ENCODE results near the gene ATP11A.

ATP11A gene

GRCh38 chr13:112651750-112652511, 37.9 kb upstream of the ATP11A start:
- H3K4me1 ChIP-seq (ENCODE audit: control insufficient read depth, insufficient read depth, low read length): peaks cover 4% of the 10 kb centered on the region
- H3K36me3 ChIP-seq (ENCODE audit: control insufficient read depth, insufficient read depth, low read length): no peaks in the 10 kb centered on the region
- no peak overlapping the region for H3K4me3 ChIP-seq (ENCODE audit: insufficient read depth, low read depth, low read length)
- H3K27me3 ChIP-seq (ENCODE audit: control insufficient read depth, insufficient read depth, low read length, poor library complexity, severe bottlenecking): no peaks in the 10 kb centered on the region
- H3K9me3 ChIP-seq (ENCODE audit: control insufficient read depth, low read length): no peaks in the 10 kb centered on the region
- WGBS, 2 experiments: 87 to 93% methylated on average over 7 of the region's 7 CpGs
- no peak overlapping the region for H3K27ac ChIP-seq (ENCODE audit: insufficient read depth, low read depth, low read length, poor library complexity, severe bottlenecking)

GRCh38 chr13:112652512-112653070, 37.2 kb upstream of the ATP11A start:
- H3K27ac ChIP-seq (ENCODE audit: insufficient read depth, low read depth, low read length, poor library complexity, severe bottlenecking): no peak overlapping the region
- H3K27me3 ChIP-seq (ENCODE audit: control insufficient read depth, insufficient read depth, low read length, poor library complexity, severe bottlenecking): no peaks in the 10 kb centered on the region
- WGBS, 2 experiments: 85 to 89% methylated on average over 7 of the region's 7 CpGs
- H3K4me1 ChIP-seq (ENCODE audit: control insufficient read depth, insufficient read depth, low read length): peaks cover 4% of the 10 kb centered on the region
- H3K36me3 ChIP-seq (ENCODE audit: control insufficient read depth, insufficient read depth, low read length): no peaks in the 10 kb centered on the region
- H3K4me3 ChIP-seq (ENCODE audit: insufficient read depth, low read depth, low read length): no peak overlapping the region
- no peaks in the 10 kb centered on the region for H3K9me3 ChIP-seq (ENCODE audit: control insufficient read depth, low read length)

- Histone ChIP-seq H3K9me3 (ENCODE audit: control insufficient read depth, low read length) (no peaks in the 10 kb centered on the region), H3K27ac (ENCODE audit: insufficient read depth, low read depth, low read length, poor library complexity, severe bottlenecking) (no peak overlapping the region), H3K27me3 (ENCODE audit: control insufficient read depth, insufficient read depth, low read length, poor library complexity, severe bottlenecking) (no peaks in the 10 kb centered on the region), H3K4me3 (ENCODE audit: insufficient read depth, low read depth, low read length) (no peak overlapping the region), H3K36me3 (ENCODE audit: control insufficient read depth, insufficient read depth, low read length) (no peaks in the 10 kb centered on the region), H3K4me1 (ENCODE audit: control insufficient read depth, insufficient read depth, low read length) (peaks cover 4% of the 10 kb centered on the region)
- 75 to 77% methylated on average over 3 of the region's 3 CpGs for WGBS, 2 experiments
Observed at GRCh38 chr13:112653071-112653470, 36.8 kb upstream of the ATP11A start.

- Histone ChIP-seq H3K4me3 (ENCODE audit: insufficient read depth, low read depth, low read length) (no peak overlapping the region), H3K27me3 (ENCODE audit: control insufficient read depth, insufficient read depth, low read length, poor library complexity, severe bottlenecking) (no peaks in the 10 kb centered on the region), H3K27ac (ENCODE audit: insufficient read depth, low read depth, low read length, poor library complexity, severe bottlenecking) (no peak overlapping the region), H3K9me3 (ENCODE audit: control insufficient read depth, low read length) (no peaks in the 10 kb centered on the region), H3K36me3 (ENCODE audit: control insufficient read depth, insufficient read depth, low read length) (no peaks in the 10 kb centered on the region), H3K4me1 (ENCODE audit: control insufficient read depth, insufficient read depth, low read length) (peaks cover 4% of the 10 kb centered on the region)
- 66 to 69% methylated on average over 5 of the region's 5 CpGs for WGBS, 2 experiments
Observed at GRCh38 chr13:112655913-112656312, 33.9 kb upstream of the ATP11A start.

- Histone ChIP-seq H3K9me3 (ENCODE audit: control insufficient read depth, low read length) (no peaks in the 10 kb centered on the region), H3K27ac (ENCODE audit: insufficient read depth, low read depth, low read length, poor library complexity, severe bottlenecking) (no peak overlapping the region)
- WGBS, 2 experiments: 82 to 87% methylated on average over 14 of the region's 14 CpGs
Observed at GRCh38 chr13:112657850-112658445, 31.9 kb upstream of the ATP11A start.

GRCh38 chr13:112658808-112659207, 31.0 kb upstream of the ATP11A start:
- H3K4me3 ChIP-seq (ENCODE audit: insufficient read depth, low read depth, low read length): no peak overlapping the region
- H3K36me3 ChIP-seq (ENCODE audit: control insufficient read depth, insufficient read depth, low read length): no peaks in the 10 kb centered on the region
- H3K27me3 ChIP-seq (ENCODE audit: control insufficient read depth, insufficient read depth, low read length, poor library complexity, severe bottlenecking): no peaks in the 10 kb centered on the region
- H3K27ac ChIP-seq (ENCODE audit: insufficient read depth, low read depth, low read length, poor library complexity, severe bottlenecking): no peak overlapping the region
- no peaks in the 10 kb centered on the region for H3K9me3 ChIP-seq (ENCODE audit: control insufficient read depth, low read length)
- WGBS, 2 experiments: 14 to 21% methylated on average over 1 of the region's 1 CpG
- H3K4me1 ChIP-seq (ENCODE audit: control insufficient read depth, insufficient read depth, low read length): no peaks in the 10 kb centered on the region

More at GRCh38 chr13:112657850-112658445, 31.9 kb upstream of the ATP11A start:
- Histone ChIP-seq H3K36me3 (ENCODE audit: control insufficient read depth, insufficient read depth, low read length) (no peaks in the 10 kb centered on the region), H3K4me1 (ENCODE audit: control insufficient read depth, insufficient read depth, low read length) (no peaks in the 10 kb centered on the region), H3K4me3 (ENCODE audit: insufficient read depth, low read depth, low read length) (no peak overlapping the region), H3K27me3 (ENCODE audit: control insufficient read depth, insufficient read depth, low read length, poor library complexity, severe bottlenecking) (no peaks in the 10 kb centered on the region)

GRCh38 chr13:112661291-112661690, 28.5 kb upstream of the ATP11A start:
- H3K27ac ChIP-seq (ENCODE audit: insufficient read depth, low read depth, low read length, poor library complexity, severe bottlenecking): no peak overlapping the region
- H3K36me3 ChIP-seq (ENCODE audit: control insufficient read depth, insufficient read depth, low read length): no peaks in the 10 kb centered on the region
- H3K4me1 ChIP-seq (ENCODE audit: control insufficient read depth, insufficient read depth, low read length): no peaks in the 10 kb centered on the region
- no peak overlapping the region for H3K4me3 ChIP-seq (ENCODE audit: insufficient read depth, low read depth, low read length)
- H3K9me3 ChIP-seq (ENCODE audit: control insufficient read depth, low read length): no peaks in the 10 kb centered on the region
- no peaks in the 10 kb centered on the region for H3K27me3 ChIP-seq (ENCODE audit: control insufficient read depth, insufficient read depth, low read length, poor library complexity, severe bottlenecking)
- WGBS, 2 experiments: 67% methylated on average over 1 of the region's 2 CpGs; no CpG with 5 or more reads in 1 of the 2 experiments

- H3K4me1 ChIP-seq (ENCODE audit: control insufficient read depth, insufficient read depth, low read length): no peaks in the 10 kb centered on the region
- 92 to 93% methylated on average over 22 of the region's 22 CpGs for WGBS, 2 experiments
Observed at GRCh38 chr13:112664501-112665203, 25.2 kb upstream of the ATP11A start.

GRCh38 chr13:112668924-112669323, 20.9 kb upstream of the ATP11A start:
- Histone ChIP-seq H3K27me3 (ENCODE audit: control insufficient read depth, insufficient read depth, low read length, poor library complexity, severe bottlenecking) (no peaks in the 10 kb centered on the region), H3K36me3 (ENCODE audit: control insufficient read depth, insufficient read depth, low read length) (no peaks in the 10 kb centered on the region), H3K4me1 (ENCODE audit: control insufficient read depth, insufficient read depth, low read length) (no peaks in the 10 kb centered on the region), H3K9me3 (ENCODE audit: control insufficient read depth, low read length) (no peaks in the 10 kb centered on the region), H3K4me3 (ENCODE audit: insufficient read depth, low read depth, low read length) (no peak overlapping the region), H3K27ac (ENCODE audit: insufficient read depth, low read depth, low read length, poor library complexity, severe bottlenecking) (no peak overlapping the region)
- WGBS, 2 experiments: 69 to 72% methylated on average over 13 of the region's 13 CpGs

More at GRCh38 chr13:112664501-112665203, 25.2 kb upstream of the ATP11A start:
- Histone ChIP-seq H3K27ac (ENCODE audit: insufficient read depth, low read depth, low read length, poor library complexity, severe bottlenecking) (no peak overlapping the region), H3K36me3 (ENCODE audit: control insufficient read depth, insufficient read depth, low read length) (no peaks in the 10 kb centered on the region), H3K4me3 (ENCODE audit: insufficient read depth, low read depth, low read length) (no peak overlapping the region), H3K9me3 (ENCODE audit: control insufficient read depth, low read length) (no peaks in the 10 kb centered on the region), H3K27me3 (ENCODE audit: control insufficient read depth, insufficient read depth, low read length, poor library complexity, severe bottlenecking) (no peaks in the 10 kb centered on the region)
